Limb (tissue), 2 donors: ENCODE results near the gene GALNT2.

Experiments used
- DNase-seq, 2 donors: peaks; one replicate each; pipeline ENCODE4 v3.0.0-alpha.2; 2016; ENCODE audit errors: extremely low spot score in 2 of 2

The GALNT2 gene

DNA sequence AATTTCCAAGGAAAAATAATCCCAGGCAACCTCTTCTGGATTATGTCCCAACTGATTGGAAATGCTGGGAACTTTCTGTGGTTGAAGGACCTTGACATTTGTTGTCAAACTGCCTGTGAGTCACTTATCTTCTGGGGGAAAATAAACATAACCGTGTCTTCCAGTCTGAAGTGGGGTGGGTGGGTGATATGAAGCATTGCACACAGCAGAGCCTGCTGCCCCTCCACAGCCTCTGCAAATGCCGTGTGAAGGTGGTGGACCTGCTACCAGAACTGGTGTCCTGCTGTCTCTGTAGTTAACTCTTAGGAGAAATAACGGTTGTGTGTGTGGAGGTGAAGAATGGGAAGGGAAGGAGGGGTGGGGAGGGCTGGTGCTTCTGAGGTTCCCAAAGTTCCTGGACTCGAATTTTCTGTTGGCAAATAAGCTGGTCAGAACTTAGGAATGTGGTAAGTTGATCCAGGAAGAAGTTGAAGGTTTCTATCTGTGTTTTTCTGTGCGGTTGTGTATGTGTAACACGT is 23.2 kb downstream of the GALNT2 start:
- DNase-seq = no peak

DNA sequence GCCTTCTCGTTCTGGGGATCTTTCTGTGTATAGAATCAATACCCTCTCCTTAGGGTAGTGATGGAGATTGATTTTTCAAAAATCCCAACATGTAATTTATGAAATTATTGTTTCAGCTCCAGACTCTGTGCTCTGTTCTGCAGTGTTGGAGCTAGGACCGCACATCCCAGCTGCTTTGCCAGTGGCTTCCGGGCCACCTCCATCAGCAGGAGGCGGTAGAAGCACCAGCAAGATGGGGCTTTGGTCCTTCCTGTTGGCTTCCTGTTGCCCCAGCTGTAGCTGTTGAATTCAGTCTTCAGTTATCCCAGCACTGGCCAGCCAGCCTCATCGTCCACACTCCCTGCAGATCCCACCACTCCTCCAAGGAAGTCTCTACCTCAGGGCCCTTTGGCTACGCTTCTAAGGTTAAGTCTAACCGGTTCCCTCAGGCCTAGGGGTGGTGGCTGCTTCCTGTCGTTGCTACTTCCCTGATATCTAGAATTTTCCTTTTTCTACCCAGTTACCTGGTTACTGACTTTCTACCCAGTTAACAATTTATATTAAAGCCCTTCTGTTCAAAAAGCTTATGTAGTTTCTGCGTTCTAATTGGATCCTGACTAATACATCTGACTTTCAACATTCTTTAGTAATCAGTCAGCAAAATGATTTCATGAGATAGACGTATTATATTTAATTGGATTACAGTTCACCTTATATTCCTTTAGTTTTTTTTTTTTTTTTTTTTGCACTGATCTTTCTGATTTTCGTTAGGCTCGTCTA is 24.6 kb downstream of the GALNT2 start:
- DNase-seq = no peak

DNA sequence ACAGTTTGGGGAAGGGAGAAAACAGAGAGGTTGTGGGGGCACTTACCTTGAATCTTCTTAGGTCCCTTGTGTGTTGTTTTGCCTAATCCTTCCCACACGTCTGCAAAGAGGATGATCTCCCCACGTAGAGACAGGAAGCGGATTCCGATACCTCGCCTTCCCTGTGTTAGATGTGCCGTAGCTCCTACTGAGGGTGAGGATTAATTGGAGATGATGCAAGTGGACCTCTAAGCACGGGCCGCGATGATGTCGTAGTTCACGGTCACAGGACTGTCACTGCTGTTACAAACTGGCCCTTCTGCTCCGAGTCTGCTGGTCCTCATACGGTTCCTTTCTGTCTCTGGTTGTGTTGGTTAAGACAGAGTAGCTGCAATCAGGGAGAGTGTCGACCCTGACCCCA is 27.7 kb downstream of the GALNT2 start:
- no peak for DNase-seq

DNA sequence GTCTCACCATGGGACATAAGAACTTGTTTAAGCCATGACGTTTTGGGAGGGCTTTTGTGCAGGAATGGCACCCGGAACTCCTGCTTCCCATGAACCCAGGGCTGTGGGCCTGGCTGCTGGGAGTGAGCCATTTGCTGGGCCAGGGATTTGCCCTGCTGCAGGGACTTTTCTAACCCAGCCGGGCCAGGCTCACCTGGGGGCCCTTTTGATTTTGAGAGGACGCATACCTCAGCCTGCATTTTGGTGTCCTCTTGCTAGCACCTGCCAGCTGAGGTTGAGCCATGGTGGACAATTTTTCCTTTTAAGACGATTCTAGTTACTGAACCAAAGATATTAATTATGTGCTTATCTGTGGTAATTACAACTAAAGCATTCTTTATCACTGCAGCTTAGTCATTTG is 28.9 kb downstream of the GALNT2 start:
- no peak for DNase-seq

DNA sequence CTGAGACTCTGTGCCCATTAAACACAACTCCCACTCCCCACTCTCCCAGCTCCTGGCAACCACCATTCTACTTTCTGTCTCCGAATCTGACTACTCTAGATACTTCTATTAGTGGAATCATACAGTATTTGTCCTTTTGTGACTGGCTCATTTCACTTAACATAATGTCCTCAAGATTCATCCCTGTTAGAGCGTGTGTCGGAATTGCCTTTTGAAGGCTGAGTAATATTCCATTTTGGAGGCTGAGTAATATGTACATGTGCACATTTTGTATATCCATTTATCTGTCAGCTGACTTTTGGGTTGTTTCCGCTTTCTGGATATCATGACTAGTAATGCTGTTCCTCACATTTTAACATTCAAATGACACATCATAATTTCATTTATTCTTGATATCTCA is 30.3 kb downstream of the GALNT2 start:
- no peak for DNase-seq

DNA sequence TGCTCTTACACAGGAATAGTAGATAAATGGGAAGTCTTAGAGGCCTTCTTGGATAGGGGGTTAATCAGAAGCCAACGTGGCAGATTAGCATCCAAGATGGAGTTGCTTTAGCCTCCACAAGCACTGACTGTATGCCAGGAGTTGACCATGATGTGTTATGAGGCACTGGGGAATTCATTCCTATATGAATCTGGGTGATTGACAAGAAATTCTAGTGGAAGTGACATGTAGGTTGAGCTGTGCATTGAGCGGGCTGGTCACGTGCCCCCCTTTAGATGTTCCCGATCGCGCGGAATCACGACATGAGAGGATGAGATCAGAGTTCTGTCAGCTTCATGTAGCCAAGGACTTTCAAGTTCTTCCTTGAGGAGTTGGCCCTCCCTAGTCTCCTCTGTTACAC is 31.7 kb downstream of the GALNT2 start:
- no peak for DNase-seq

DNA sequence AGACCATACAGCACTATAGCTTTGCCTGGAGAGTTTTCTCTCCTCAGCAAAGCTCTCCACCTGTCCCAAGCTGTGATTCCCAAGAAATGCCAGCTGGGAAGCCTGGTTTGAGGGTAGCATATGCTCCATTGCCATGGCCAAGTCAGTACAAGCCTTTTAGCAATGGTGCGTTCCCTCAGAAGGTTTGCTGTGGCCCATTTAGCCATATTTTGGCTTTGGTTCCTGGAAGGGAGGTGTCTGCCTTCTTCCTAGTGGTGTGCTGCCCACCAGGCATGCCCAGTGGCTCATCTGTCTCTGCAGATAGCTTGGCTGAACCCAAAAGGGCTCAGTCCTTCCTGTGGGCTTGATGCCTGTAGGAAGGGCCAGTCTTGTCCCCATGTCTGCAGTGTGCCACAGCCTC is 32.4 kb downstream of the GALNT2 start:
- DNase-seq = no peak

DNA sequence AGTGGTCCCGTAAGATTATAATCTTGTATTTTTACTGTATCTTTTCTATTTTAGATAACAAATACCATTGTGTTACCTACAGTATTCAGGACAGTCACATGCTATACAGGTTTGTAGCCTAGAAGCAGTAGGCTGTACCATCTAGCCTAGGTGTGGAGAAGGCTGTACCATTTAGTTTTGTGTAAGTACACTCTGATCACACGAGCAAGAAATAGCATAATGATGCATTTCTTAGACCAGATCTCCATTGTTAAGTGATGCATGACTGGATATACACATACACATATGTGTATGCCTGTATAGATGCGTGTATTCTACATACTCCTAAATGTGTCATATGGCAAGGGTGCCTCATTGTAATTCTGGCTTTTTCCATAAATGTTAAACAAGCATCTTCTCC is 33.9 kb downstream of the GALNT2 start:
- DNase-seq = no peak

DNA sequence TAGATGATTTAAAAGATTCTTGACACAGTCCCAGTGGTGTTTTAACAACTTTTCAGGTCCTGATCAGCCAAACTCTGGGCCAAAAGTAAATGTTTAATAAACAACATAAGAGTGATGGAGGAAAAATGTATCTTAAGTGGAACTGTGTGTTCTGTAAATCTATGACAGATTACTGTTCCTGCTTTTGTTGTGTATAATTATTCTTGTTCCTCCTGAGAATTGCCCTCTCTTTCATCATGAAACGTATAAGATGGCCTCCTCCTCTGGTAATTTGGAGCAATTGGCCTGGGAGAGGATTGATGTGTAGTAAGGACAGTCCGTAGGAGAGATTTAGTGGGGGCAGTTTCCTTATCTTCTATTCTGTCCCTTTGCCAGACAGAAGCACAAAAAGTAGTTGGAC is 34.5 kb downstream of the GALNT2 start:
- no peak for DNase-seq

DNA sequence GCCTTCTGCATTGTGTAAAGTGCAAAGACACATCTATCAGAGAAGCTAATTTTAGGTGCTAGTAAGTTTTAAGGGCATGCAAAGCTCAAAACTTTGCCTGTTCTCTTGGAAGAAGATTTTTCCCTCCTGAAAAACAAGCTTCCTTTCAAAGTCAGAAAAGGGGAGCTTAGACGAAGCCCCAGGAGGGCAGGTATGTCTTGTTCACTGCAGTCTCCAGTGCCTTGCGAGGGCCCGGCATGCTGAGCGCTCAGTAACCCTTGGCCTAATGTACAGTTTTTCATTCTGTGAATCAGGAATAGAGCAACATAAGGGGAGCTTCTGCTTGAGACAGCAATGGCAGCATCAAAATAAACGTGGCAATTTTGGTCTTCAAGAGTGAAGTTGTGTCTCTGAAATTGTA is 35.0 kb downstream of the GALNT2 start:
- DNase-seq = no peak

DNA sequence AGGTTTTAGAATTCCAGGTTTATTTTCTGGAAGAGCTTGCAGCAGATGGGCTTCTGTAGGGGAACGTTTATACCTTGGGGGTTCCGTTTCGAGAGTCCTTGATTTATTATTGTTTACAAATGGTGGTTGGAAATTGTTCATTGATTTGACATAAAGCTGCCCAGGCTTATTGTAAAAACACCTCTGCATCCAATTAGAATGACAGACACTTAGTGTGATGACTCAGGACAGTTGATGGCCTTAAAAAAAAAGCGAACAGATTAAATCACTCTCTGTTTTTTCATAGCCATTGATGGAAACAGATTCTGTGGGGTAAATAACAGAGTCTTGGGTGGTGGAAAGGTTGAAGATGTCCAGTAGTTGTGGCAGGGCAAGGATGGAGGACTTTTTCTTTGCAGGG is 35.4 kb downstream of the GALNT2 start:
- DNase-seq = no peak

DNA sequence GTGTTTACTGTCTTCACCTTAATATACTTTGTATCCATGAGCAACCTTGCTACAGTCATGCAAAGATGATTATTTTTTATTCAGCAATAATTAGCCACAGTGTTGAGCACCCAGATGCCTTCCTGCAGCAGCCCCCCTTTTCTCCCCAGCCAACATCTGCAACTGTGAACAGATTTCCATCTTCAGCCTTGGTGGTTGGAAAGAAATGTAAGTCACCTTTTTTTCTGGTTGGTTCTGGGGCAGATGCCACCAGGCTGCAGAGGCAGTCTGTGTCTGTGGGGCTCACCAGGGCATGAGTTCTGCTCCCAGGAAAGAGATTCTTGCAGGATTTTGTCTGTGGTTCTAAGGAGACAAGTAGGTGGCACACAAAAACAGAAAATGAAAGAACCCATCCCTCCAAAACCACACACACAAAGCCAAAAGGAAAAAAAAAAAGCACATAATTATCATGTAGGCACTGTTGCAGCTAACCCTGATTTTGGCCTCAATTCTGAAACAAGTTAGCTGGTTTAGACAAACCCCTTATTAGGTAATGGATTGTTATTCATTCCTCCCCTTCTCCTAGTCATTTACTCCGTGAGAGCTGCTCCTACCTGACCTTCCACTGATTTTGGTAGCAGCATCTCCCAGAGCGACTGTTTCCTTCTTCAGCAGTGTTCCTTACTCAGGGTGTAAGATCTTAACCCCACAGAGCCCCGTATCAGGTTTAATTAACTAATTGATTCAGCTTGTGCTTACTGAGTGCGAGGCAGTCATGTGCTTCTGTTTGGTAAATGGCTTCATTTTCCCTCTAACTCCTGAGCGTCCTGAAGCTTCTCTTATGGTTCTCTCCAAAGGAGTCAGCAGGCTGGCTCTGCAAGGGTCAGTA is 36.5 kb downstream of the GALNT2 start:
- DNase-seq = no peak

DNA sequence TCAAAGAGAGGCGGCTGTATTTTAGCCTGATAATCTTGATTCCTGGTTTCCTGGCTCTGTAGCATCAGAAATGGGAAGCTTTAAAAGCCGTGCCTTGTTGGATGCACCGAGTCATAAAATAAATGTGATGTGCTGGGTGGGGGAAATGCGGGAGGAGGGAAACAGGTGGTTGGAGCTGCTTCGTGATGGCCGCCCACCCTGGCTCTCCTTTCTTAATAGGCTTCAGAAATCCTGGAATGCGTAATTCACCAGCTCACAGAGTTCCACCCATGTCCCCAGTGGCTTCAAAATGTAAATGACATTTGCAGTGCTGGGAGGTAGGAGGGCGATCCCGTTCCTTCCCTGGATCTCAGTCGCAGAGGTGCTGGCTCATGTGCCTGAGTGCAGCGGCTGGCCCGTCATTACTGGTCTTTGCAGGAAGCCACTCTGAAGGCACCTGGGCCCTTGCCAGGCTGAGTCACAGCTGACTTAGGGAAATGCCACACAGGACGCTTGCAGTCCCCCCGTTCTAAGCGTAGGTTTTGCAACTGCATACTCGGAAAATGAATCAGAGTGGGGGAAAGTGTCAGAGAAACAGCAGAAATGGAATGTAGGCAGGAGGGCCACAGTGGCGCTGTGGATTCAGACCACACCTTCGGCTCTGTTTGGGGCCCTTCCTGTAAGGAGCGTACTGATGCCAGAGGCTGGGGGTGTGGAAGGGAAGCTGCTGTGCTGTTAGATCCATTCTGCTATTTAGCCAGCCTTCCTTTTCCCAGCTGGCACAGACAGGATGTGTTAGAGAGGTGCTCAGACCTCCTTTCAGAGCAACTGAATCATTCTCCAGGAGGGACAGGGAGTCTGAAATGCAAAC is 37.6 kb downstream of the GALNT2 start:
- peak; percentile 56 to 77 for DNase-seq

DNA sequence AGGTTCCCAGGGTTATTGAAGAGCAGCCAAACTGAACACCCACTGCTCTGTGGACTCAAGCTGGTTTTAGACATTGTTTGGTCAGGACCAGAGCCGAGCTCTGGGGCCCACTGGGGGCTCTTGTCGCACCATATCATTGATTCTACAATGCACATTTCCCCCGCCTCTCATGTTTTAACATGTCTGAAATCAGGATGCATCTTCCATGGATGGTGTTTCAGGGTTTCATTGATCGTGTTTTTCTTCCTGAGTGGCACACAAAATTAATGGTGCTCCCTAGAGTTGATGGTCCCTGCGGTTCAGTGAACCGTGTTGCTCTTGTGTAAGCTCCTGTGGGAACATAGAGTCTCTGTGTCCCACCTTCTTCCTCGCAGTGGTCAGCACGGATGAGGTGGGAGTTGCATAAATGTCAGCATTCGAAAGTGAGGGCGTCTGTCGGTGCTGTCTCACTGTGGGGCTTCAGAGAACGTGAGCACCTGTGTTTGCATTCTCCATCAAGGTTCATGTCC is 38.3 kb downstream of the GALNT2 start:
- no peak for DNase-seq

DNA sequence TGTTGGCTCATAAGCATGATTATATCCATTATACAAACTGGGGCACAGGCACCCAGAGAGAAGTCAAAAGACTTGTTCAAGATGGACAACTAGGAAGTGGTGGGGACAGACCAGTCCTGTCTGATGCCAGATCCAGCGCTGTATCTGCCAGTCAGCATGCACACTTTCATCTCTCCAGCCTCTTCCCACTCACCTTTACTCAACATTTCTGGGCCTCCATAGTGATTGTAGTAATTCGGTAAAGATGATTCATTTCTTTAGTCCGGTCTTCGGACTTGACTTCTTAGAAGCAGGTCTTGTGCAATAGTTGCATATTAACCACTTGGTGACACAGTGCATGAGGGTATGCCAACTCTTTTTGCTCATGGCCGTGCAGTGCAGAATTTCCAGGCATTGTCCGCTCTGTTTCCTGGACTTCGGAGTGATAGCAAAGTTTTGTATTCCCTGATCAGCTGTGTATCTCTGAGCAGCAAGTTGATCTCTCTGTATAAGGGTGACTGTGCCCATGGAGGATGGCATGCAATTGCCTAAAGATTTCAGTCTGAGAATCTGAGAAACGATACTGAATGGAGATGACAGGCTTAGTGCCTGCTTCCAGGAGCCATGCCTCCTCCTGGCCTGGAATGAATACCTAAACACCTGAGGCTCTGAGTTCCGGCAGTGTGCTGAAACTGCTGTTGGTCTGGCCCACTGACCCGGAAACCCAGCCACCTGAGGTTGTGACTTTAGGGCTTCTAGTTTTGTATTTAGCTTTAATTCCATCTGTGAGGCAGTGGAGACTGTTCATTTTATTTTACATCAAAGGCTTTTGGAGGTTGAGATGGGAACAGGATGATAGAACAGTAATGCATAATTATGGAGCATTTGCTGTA is 39.0 kb downstream of the GALNT2 start:
- DNase-seq = no peak

DNA sequence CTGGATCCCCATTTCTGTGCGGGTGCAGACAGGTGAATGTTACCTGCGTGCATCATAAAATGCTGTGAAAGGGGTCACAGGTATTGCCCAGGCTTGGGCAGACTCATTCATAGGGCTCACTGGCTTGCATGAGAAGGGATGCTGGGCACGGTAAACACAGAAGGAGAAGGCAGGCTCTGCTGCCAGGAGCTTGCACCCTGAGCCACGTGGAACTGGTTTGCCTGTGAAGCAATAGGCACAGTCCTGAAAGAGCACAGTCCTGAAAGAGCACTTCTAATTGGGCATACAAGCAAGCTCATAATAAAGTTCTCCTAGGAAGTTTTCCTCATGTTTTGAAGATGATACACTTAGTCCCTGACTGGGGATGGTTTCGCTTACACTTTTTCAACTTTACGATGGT is 40.9 kb downstream of the GALNT2 start:
- DNase-seq = no peak

DNA sequence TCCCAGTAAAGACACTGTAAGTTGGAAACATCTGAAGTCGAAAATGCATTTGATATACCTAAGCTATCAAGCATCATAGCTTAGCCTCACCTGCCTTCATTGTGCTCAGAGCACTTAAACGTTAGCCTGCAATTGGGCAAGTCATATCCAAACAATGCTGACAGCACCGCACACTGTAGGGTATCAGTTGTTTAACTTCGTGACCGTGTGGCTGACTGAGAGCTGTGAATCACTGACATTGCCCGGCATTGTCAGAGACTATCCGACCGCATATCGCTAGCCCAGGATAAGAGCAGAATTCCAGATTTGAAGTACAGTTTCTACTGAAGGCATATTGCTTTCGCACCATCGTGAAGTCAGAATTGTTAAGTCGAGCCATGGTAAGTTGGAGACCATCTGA is 41.5 kb downstream of the GALNT2 start:
- DNase-seq = no peak

DNA sequence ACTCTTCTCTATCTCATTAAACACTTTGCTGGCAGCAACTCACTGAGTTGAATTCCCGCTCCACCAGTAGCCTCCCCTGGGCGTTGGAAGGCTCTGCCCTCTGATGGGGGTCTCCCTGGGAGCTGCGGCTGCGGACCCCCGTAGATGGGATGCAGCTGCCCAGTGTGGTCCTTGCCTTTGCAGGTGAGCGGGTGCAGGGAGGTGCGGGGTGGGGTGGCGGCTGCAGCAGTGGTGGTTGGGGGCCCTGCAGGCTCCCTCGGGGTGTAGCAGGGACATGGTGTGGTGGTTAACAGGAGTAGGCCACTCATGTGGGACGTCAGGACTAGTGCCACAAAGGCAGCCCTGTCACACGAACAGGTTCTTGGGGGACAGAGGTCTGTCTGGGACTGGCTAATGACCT is 42.0 kb downstream of the GALNT2 start:
- DNase-seq = no peak

DNA sequence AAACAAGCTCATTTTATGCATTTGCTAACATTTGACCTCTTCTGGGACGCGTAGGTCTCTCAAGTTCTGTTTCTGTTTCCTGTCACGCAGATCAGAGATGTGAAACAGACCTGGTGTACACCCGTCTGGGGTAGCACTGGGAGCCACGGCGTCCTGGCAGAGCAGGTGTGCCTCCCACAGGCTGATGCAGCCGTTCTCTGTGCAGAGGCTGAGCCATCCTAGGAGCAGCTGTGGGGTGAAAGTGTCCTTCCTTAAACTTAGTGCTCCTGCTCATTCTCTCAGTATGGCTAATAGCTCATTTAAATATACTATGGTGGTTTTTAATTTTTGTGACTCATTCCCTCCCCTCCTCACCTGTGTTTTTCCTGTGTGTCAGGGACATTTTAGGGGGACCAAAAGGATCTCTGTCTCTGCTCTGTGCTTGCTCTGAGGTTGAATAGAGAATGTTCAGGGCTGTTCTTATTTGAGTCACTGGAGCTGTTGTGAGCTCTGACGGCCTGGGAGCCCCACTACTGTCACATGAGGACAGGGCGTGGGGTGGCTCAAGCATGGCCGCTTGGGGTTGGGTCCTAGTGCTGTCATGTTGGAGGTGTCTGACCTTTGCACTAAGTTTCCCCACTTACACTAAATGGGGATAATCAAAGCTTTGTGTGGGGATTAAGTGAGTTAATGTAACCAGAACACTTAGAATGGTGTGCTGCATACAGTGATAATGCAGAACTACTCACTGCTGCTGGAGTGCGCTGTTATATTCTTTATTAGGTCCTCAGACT is 43.0 kb downstream of the GALNT2 start:
- no peak for DNase-seq

DNA sequence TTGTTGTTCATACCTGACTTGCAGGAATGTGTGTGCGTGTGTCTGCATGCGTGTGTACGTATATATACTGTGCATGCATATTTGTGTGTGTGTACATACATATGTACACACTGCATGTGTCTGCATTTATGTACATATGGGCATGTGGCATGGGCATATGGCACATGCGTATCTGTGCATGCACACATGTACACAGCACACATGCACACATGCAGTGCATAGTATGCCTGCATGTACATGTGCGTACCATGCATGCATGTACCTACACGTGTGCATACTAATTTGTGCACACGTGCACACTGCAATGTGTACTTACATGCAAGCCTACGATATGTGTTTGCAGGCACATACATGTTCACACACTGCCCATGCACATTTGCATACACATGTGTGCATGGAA is 43.9 kb downstream of the GALNT2 start:
- no peak for DNase-seq
